Brain microvascular endothelial cell (primary cell): Measurements from ENCODE around the gene ERC1.

Experiments used
- DNase-seq: peaks from one replicate; pipeline ENCODE4 v3.0.0-alpha.2; 2020
- H3K27ac ChIP-seq: fragments of 250-450 bp; sonication (Bioruptor Pico); 2 replicates; pipeline ENCODE4 v1.5.1; 2020; ENCODE audit warnings: mild to moderate bottlenecking, moderate library complexity
- H3K27me3 ChIP-seq: fragments of 250-450 bp; sonication (Bioruptor Pico); replicated peaks from 2 replicates; pipeline ENCODE4 v1.5.1; 2020; ENCODE audit warnings: mild to moderate bottlenecking
- H3K36me3 ChIP-seq: fragments of 250-450 bp; sonication (Bioruptor Pico); replicated peaks from 2 replicates; pipeline ENCODE4 v1.5.1; 2020; ENCODE audit warnings: mild to moderate bottlenecking
- H3K4me3 ChIP-seq: 2 replicates; pipeline ENCODE4 v1.5.1; 2011; ENCODE audit warnings: low read depth, mild to moderate bottlenecking, control low read depth, low read length, moderate library complexity
- in situ Hi-C: cut with HindIII; loops from 2 replicates; pipeline ENCODE4 v1.10.0; 2017; ENCODE audit warnings: low sequenced_read_pairs, low pct_ligation_motif_present
- TF ChIP-seq, protein P1 (sequence below): IDR thresholded peaks from 2 replicates; pipeline ENCODE4 v1.5.1; 2011; ENCODE audit warnings: low read depth, mild to moderate bottlenecking, moderate library complexity, low read length, control low read depth, inconsistent platforms; ENCODE audit errors: missing control alignments

The ERC1 gene

GRCh38 chr12:1305791-1306500, 314.9 kb downstream of the ERC1 start:
- in situ Hi-C loops: no loop called here
- H3K27me3 ChIP-seq: no peaks in the 10 kb centered on the region
- TF ChIP-seq, protein P1, sequence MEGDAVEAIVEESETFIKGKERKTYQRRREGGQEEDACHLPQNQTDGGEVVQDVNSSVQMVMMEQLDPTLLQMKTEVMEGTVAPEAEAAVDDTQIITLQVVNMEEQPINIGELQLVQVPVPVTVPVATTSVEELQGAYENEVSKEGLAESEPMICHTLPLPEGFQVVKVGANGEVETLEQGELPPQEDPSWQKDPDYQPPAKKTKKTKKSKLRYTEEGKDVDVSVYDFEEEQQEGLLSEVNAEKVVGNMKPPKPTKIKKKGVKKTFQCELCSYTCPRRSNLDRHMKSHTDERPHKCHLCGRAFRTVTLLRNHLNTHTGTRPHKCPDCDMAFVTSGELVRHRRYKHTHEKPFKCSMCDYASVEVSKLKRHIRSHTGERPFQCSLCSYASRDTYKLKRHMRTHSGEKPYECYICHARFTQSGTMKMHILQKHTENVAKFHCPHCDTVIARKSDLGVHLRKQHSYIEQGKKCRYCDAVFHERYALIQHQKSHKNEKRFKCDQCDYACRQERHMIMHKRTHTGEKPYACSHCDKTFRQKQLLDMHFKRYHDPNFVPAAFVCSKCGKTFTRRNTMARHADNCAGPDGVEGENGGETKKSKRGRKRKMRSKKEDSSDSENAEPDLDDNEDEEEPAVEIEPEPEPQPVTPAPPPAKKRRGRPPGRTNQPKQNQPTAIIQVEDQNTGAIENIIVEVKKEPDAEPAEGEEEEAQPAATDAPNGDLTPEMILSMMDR: no peak
- H3K4me3 ChIP-seq: no peak overlapping the region
- H3K27ac ChIP-seq: no peak overlapping the region
- DNase-seq: no peak
- no peaks in the 10 kb centered on the region for H3K36me3 ChIP-seq

DNA sequence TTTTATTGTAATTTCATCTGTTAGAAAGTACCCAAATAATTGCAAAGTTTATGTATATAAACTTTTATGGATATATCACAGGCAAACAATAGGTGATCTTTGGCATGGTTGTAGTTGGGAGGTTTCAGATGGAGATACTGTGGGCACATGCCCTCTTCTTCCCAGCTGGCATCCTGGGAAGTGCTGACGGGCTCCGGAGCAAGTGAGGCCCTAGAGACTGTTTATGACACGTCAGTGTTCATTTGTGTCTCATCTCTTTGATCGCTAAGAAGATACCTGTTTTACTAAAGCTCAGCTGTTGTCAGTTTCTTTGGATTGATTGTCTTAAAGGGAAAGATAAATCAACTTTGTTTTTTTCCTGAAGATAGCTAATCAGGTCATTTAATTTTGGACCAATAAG, 315.8 kb downstream of the ERC1 start:
- Histone ChIP-seq H3K36me3 (no peaks in the 10 kb centered on the region), H3K4me3 (no peak overlapping the region), H3K27ac (no peak overlapping the region), H3K27me3 (no peaks in the 10 kb centered on the region)
- TF ChIP-seq, protein P1: no peak
- in situ Hi-C loops: no loop called here
- no peak for DNase-seq

DNA sequence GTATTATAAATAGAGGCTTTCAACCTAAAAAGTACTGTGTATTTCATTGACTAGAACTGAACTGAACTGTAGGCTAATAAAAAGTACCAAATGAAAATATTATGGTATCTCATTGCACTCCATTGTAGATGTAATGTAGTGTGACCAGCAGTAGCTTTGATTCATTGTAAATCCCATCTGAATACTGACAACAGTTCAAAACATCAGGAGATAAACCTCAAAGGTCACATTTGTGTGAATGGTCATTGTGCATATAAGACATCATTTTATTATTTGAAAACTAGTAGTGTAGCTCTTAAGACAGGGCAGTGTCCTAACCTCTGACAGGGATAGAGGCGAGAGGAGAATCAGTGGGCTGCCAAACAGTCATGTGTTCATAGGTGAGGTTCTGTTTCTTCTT, 316.8 kb downstream of the ERC1 start:
- Histone ChIP-seq H3K4me3 (no peak overlapping the region), H3K27ac (no peak overlapping the region), H3K36me3 (no peaks in the 10 kb centered on the region), H3K27me3 (no peaks in the 10 kb centered on the region)
- no peak for DNase-seq
- in situ Hi-C loops: no loop called here
- TF ChIP-seq, protein P1: no peak

- H3K36me3 ChIP-seq: no peaks in the 10 kb centered on the region
- no peak for DNase-seq
- H3K27ac ChIP-seq: no peak overlapping the region
- H3K27me3 ChIP-seq: no peaks in the 10 kb centered on the region
- TF ChIP-seq, protein P1: no peak
- no peak overlapping the region for H3K4me3 ChIP-seq
- in situ Hi-C loops: no loop called here
Measured at GRCh38 chr12:1309613-1310012, 318.6 kb downstream of the ERC1 start.

- no peak overlapping the region for H3K4me3 ChIP-seq
Measured at GRCh38 chr12:1310653-1311052, 319.6 kb downstream of the ERC1 start.

More at GRCh38 chr12:1310653-1311052, 319.6 kb downstream of the ERC1 start:
- no peak for DNase-seq
- TF ChIP-seq, protein P1: no peak
- H3K27ac ChIP-seq: no peak overlapping the region
- in situ Hi-C loops: no loop called here
- H3K36me3 ChIP-seq: no peaks in the 10 kb centered on the region
- H3K27me3 ChIP-seq: no peaks in the 10 kb centered on the region
